GM13976 (cell line): Measurements from ENCODE around the gene STK17B.

Experiments used
- DNase-seq: peaks from one replicate; pipeline ENCODE4 v3.0.0; 2012; ENCODE audit warnings: low spot score
- in situ Hi-C: fragments of 300-500 bp; cut with MboI; formaldehyde crosslinking; loops from one replicate; pipeline ENCODE4 v1.12.0; 2022; ENCODE audit warnings: low sequenced_read_pairs, mixed read lengths, inconsistent platforms; ENCODE audit not compliant: unreplicated experiment
- TF ChIP-seq, protein P1 (sequence below): IDR thresholded peaks from 2 replicates; pipeline ENCODE4 v1.5.1; 2012; ENCODE audit warnings: borderline replicate concordance, mild to moderate bottlenecking; ENCODE audit not compliant: insufficient read depth; ENCODE audit errors: extremely low read depth, missing control alignments, control extremely low read depth

The STK17B gene

DNA sequence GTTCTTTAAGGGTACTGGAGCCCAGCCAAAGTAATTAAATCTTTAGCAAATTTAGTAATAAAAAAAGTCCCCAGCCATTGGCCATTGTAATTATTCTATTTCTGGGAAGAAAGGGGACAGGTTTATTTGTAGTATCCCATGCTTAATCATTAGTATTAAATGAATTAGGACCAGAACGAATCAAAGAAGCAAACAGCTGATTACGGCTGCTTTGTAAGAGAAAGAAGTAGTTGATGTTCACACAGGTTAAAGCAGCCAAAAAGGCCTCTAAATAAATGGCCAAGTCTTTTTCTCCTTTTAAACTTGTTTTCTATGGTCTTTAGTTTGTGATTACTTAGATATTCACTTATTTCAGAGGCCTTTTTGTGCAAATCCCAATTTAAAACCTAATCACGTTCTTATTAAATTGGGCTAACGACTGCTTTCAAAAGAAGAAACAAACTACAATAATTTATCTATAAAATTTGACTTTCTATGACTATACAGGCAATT lies 54.1 kb downstream of the STK17B start:
- in situ Hi-C loops = no loop called here
- TF ChIP-seq, protein P1, sequence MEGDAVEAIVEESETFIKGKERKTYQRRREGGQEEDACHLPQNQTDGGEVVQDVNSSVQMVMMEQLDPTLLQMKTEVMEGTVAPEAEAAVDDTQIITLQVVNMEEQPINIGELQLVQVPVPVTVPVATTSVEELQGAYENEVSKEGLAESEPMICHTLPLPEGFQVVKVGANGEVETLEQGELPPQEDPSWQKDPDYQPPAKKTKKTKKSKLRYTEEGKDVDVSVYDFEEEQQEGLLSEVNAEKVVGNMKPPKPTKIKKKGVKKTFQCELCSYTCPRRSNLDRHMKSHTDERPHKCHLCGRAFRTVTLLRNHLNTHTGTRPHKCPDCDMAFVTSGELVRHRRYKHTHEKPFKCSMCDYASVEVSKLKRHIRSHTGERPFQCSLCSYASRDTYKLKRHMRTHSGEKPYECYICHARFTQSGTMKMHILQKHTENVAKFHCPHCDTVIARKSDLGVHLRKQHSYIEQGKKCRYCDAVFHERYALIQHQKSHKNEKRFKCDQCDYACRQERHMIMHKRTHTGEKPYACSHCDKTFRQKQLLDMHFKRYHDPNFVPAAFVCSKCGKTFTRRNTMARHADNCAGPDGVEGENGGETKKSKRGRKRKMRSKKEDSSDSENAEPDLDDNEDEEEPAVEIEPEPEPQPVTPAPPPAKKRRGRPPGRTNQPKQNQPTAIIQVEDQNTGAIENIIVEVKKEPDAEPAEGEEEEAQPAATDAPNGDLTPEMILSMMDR = no peak
- no peak for DNase-seq

DNA sequence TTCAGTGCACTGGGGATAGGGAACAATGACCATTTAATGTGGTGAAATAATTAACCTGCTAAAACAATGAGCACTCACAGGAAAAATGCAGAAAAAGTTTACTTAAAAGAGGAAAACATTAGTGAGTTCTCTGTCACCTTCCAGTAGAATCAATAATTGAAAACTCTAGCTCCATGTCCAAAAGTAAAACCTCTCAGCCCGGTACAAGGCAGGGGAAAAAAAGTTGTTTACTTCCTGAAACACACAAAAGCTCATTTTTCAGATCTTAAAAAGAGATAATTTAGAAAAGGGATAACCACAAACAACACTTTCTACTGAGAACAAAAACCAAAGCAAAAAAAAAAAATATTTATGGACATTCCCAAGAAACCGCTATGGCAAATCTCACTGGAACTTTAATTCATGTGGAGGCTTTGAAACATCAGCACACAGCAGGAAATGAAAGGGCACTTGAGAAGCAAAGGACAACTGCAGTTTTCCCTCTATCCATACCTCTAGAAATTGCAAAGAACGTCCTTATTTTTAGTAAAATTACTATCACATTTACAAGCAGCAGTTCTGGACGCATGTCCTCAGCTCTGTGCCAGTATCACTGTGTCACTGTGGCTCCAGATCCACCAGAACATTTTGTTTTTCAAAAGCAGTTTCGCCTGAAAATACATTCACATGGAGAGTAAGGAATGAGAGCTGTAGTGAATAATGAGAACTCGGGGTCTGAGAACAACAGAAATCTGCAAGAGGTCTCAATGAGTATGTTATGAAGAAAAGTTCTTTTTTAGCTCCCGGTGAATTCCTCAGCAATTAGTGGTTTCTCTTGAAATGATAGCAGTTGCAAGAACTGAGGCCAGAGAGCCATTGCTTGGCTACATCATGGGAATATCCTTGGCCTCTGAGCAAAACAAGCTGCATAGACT lies 58.1 kb downstream of the STK17B start:
- DNase-seq = no peak
- TF ChIP-seq, protein P1 = no peak
- in situ Hi-C loops = no loop called here

DNA sequence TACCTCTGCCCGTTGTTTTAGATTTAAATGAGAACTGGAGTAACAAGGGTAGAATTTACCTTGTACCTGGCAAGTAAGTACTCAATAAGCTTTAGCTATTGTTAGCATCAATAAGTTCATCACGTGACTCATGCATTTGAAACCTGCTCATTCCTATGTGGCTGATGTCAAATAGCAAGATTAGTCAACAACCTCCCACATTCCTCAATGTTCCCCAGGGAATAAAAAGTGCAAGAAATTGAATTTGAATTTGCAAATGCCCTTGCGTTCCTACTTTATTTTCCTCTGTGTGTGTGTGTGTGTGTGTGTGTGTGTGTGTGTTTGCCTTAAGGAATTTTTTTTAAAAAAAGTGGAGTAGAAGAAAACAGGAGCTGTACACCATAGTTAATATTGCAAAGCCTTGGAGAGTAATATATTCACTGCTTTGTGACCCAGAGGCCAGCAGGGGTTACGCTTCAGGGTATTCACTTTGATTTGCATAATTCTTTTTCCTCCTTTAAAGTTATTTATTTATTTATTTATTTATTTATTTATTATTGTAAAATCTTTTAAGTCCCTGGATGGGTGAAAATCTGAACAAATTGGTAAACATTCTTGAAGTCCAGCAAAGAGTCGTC lies 58.9 kb downstream of the STK17B start:
- TF ChIP-seq, protein P1 = no peak
- in situ Hi-C loops = no loop called here
- no peak for DNase-seq

DNA sequence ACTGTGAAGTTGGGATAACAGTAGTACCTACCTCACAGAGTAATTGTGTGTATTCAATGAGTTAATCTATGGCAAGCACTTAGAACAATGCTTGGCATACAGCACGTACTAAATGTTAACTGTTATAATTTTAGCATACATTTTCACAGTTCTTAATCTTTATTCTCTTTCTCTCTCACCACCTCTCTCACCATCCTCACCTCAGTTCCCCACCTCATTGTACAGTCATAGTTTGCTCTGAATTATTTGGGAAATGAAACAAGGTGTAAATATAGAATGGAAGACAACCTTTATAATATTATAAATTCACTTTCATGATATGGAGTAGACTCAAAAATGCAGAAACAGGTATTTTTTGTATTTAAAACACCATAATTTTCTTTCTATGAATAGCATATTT lies 62.8 kb downstream of the STK17B start:
- in situ Hi-C loops = no loop called here
- TF ChIP-seq, protein P1 = no peak
- no peak for DNase-seq

DNA sequence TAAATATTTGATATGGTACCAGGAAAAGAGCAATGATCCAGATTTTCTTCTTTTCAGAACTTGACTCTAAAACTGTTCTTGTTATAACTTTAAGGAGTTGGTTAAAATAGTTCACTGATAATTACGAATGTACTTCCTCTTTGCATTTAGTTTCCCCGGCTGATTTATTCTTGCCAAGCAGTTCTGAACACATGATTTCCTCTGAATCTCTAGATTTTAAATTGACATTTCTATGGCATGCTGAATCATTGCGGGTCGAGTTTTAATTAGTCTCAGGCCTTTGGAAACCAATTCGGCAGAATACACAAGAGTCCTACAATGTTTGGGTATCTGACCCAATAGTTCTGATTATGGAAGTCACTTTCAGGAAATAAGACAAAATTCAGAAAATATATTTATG lies 65.4 kb downstream of the STK17B start:
- in situ Hi-C loops = no loop called here
- TF ChIP-seq, protein P1 = no peak
- DNase-seq = no peak

DNA sequence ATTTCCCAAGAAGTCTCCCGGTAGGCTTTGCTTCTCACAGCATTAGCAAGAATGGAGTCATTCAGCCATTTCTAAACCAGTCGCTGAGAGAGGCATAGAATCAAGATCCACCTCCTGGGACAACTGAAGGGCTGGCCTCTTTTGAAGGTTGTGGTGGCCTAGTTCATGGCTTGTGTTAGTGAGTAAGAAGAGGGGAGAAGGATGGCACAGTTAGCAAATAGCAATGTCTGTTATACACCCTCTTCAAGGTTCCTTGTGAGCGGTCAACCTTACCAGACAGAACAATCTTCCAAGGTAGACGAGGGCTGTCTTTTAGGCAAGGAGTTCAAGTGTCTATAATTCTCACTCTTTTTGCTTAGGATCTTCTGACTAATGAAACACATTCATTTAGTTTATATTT lies 67.3 kb downstream of the STK17B start:
- TF ChIP-seq, protein P1 = no peak
- DNase-seq = no peak
- in situ Hi-C loops = no loop called here
